ENCODE measurements around the gene WNK1.
"Not testable (repeated sequence)": the region's sequence is repeated elsewhere in the genome, so short reads cannot be mapped to it uniquely, and the experiment has no call there.

WNK1 gene

GRCh38 chr12:805022-805632 is 52.7 kb downstream of the WNK1 start:
- in situ Hi-C loops (cut with HindIII; ENCODE audit: low pct_ligation_motif_present, low pct_unique_long_range_greater_than_20kb, low sequenced_read_pairs): no loop called here
- no peak for DNase-seq

- in situ Hi-C loops (cut with HindIII; ENCODE audit: low pct_ligation_motif_present, low pct_unique_long_range_greater_than_20kb, low sequenced_read_pairs): no loop called here
- no peak for DNase-seq
Measured at GRCh38 chr12:806200-806791, 53.9 kb downstream of the WNK1 start.

GRCh38 chr12:807041-807735 is 54.8 kb downstream of the WNK1 start:
- no peak for DNase-seq
- in situ Hi-C loops (cut with HindIII; ENCODE audit: low pct_ligation_motif_present, low pct_unique_long_range_greater_than_20kb, low sequenced_read_pairs): no loop called here

GRCh38 chr12:810116-810515 is 57.7 kb downstream of the WNK1 start:
- in situ Hi-C loops (cut with HindIII; ENCODE audit: low pct_ligation_motif_present, low pct_unique_long_range_greater_than_20kb, low sequenced_read_pairs): no loop called here
- DNase-seq: no peak

- in situ Hi-C loops (cut with HindIII; ENCODE audit: low pct_ligation_motif_present, low pct_unique_long_range_greater_than_20kb, low sequenced_read_pairs): no loop called here
- no peak for DNase-seq
Measured at GRCh38 chr12:810671-811415, 58.5 kb downstream of the WNK1 start.

GRCh38 chr12:812950-813349 is 60.6 kb downstream of the WNK1 start:
- in situ Hi-C loops (cut with HindIII; ENCODE audit: low pct_ligation_motif_present, low pct_unique_long_range_greater_than_20kb, low sequenced_read_pairs): no loop called here
- DNase-seq: no peak

- DNase-seq; in situ Hi-C loops (cut with HindIII; ENCODE audit: low pct_ligation_motif_present, low pct_unique_long_range_greater_than_20kb, low sequenced_read_pairs): not testable (repeated sequence)
Measured at GRCh38 chr12:817456-817855, 65.1 kb downstream of the WNK1 start.

GRCh38 chr12:817941-818600 is 65.7 kb downstream of the WNK1 start:
- no peak for DNase-seq
- in situ Hi-C loops (cut with HindIII; ENCODE audit: low pct_ligation_motif_present, low pct_unique_long_range_greater_than_20kb, low sequenced_read_pairs): no loop called here

- in situ Hi-C loops (cut with HindIII; ENCODE audit: low pct_ligation_motif_present, low pct_unique_long_range_greater_than_20kb, low sequenced_read_pairs): no loop called here
- no peak for DNase-seq
Measured at GRCh38 chr12:818733-819132, 66.4 kb downstream of the WNK1 start.

GRCh38 chr12:820336-820735 is 68.0 kb downstream of the WNK1 start:
- DNase-seq: no peak
- in situ Hi-C loops (cut with HindIII; ENCODE audit: low pct_ligation_motif_present, low pct_unique_long_range_greater_than_20kb, low sequenced_read_pairs): no loop called here

GRCh38 chr12:823028-823698 is 70.8 kb downstream of the WNK1 start:
- DNase-seq: no peak
- in situ Hi-C loops (cut with HindIII; ENCODE audit: low pct_ligation_motif_present, low pct_unique_long_range_greater_than_20kb, low sequenced_read_pairs): no loop called here

GRCh38 chr12:826331-826730 is 74.0 kb downstream of the WNK1 start:
- in situ Hi-C loops (cut with HindIII; ENCODE audit: low pct_ligation_motif_present, low pct_unique_long_range_greater_than_20kb, low sequenced_read_pairs): no loop called here
- DNase-seq: no peak

- in situ Hi-C loops (cut with HindIII; ENCODE audit: low pct_ligation_motif_present, low pct_unique_long_range_greater_than_20kb, low sequenced_read_pairs): no loop called here
- no peak for DNase-seq
Measured at GRCh38 chr12:828726-829395, 76.5 kb downstream of the WNK1 start.

GRCh38 chr12:830111-830867 is 77.9 kb downstream of the WNK1 start:
- DNase-seq: no peak
- in situ Hi-C loops (cut with HindIII; ENCODE audit: low pct_ligation_motif_present, low pct_unique_long_range_greater_than_20kb, low sequenced_read_pairs): no loop called here

- no peak for DNase-seq
- in situ Hi-C loops (cut with HindIII; ENCODE audit: low pct_ligation_motif_present, low pct_unique_long_range_greater_than_20kb, low sequenced_read_pairs): no loop called here
Measured at GRCh38 chr12:835754-836518, 83.6 kb downstream of the WNK1 start.

GRCh38 chr12:836952-837351 is 84.6 kb downstream of the WNK1 start:
- DNase-seq: no peak
- in situ Hi-C loops (cut with HindIII; ENCODE audit: low pct_ligation_motif_present, low pct_unique_long_range_greater_than_20kb, low sequenced_read_pairs): no loop called here

GRCh38 chr12:837548-837947 is 85.2 kb downstream of the WNK1 start:
- no peak for DNase-seq
- in situ Hi-C loops (cut with HindIII; ENCODE audit: low pct_ligation_motif_present, low pct_unique_long_range_greater_than_20kb, low sequenced_read_pairs): no loop called here

All from ACHN (cell line).